Effector memory CD4-positive, alpha-beta T cell (primary cell): ENCODE results near the gene PIAS3.

ENCODE experiments used
- DNase-seq, 3 donors: peaks; one replicate each; pipeline ENCODE4 v3.0.0-alpha.2; 2020
- H3K27ac ChIP-seq: 2 replicates; pipeline ENCODE4 v1.7.0; 2013; ENCODE audit warnings: mild to moderate bottlenecking, low read length, moderate library complexity; ENCODE audit not compliant: insufficient read depth, poor library complexity, severe bottlenecking
- H3K27me3 ChIP-seq: replicated peaks from 2 replicates; pipeline ENCODE4 v1.7.0; 2013; ENCODE audit warnings: mild to moderate bottlenecking, low read length; ENCODE audit not compliant: insufficient read depth, control insufficient read depth, poor library complexity, severe bottlenecking
- H3K36me3 ChIP-seq: 2 replicates; pipeline ENCODE4 v1.7.0; 2013; ENCODE audit warnings: mild to moderate bottlenecking, low read length, moderate library complexity; ENCODE audit not compliant: control insufficient read depth, insufficient read depth
- H3K4me1 ChIP-seq: 2 replicates; pipeline ENCODE4 v1.7.0; 2013; ENCODE audit warnings: low read length, mild to moderate bottlenecking; ENCODE audit not compliant: control insufficient read depth, insufficient read depth, poor library complexity, severe bottlenecking
- H3K4me3 ChIP-seq: 2 replicates; pipeline ENCODE4 v1.7.0; 2013; ENCODE audit warnings: low read length, low read depth, mild to moderate bottlenecking; ENCODE audit not compliant: insufficient read depth, poor library complexity, severe bottlenecking
- H3K9me3 ChIP-seq: 2 replicates; pipeline ENCODE4 v1.7.0; 2013; ENCODE audit warnings: mild to moderate bottlenecking, low read length, moderate library complexity; ENCODE audit not compliant: control insufficient read depth

PIAS3 gene

DNA sequence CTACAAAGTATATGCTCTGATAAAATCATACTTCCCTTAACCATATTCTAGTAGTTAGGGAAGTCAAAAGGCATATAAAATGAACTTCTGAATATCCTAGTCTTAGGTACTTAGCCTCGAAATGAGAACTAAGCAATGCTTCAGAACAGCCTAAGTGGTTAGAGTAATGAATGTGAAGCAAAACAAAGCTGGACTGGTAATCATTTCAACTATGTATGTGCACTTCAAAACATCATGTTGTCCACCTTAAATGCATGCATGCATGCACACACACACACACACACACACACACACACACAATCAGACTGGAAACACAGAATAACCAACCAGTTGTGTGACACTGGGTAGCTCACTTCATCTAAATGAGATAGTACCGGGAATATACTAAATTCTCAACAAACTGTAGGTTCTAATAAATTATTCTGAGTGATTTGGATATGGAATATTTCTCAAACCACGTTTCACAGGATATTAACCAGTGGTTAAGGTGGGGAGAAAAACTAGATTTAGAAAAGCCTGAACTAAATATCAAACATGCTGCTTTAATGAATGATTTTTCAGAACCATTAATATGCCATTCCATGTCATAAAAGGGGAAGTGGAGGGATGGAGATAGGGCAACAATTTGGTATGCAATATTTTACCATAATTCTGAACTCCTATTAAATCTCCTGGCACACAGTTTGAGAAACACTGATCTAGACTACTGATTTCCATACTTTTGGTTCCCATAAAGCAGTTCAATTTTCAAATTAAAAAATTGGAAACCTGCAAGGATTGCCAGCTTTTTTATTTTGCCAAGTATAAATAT, 54.4 kb downstream of the PIAS3 start:
- H3K27ac ChIP-seq: no peak overlapping the region
- no peak overlapping the region for H3K4me3 ChIP-seq
- H3K4me1 ChIP-seq: no peaks in the 10 kb centered on the region
- H3K27me3 ChIP-seq: no peaks in the 10 kb centered on the region
- H3K9me3 ChIP-seq: no peaks in the 10 kb centered on the region
- no peaks in the 10 kb centered on the region for H3K36me3 ChIP-seq
- no peak for DNase-seq

- Histone ChIP-seq H3K27ac (no peak overlapping the region), H3K4me1 (no peaks in the 10 kb centered on the region), H3K4me3 (no peak overlapping the region), H3K36me3 (no peaks in the 10 kb centered on the region), H3K9me3 (no peaks in the 10 kb centered on the region), H3K27me3 (no peaks in the 10 kb centered on the region)
- no peak for DNase-seq
Observed at GRCh38 chr1:145799806-145800205, 59.1 kb downstream of the PIAS3 start.
